Non-pigmented ciliary epithelial cell (primary cell): ENCODE measurements around the gene SOWAHD.
"Not testable (repeated sequence)": the region's sequence is repeated elsewhere in the genome, so short reads cannot be mapped to it uniquely, and the experiment has no call there.

ENCODE experiments used
- DNase-seq: peaks from one replicate; pipeline ENCODE4 v3.0.0-alpha.2; 2010; ENCODE audit warnings: low read depth

The SOWAHD gene

DNA sequence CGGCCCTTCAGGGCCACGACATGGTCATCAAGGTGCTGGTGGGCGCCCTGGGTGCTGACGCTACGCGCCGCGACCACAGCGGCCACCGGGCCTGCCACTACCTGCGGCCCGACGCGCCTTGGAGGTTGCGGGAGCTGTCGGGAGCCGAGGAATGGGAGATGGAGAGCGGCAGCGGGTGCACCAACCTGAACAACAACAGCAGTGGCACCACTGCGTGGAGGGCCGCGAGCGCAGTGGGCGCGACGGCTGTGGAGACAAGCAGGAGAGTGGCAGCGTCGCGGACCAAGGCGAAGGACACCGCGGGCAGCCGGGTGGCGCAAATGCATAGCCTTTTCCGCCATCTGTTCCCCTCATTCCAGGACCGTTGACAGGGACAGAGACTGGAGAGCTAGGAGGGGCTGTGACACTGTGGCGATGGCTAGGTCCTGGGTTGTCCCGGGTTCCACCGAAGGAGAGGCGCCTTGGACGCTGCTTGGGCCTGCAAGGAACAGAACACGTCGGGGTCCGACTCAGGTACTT, 919 bp downstream of the SOWAHD start:
- DNase-seq, result no peak

- no peak for DNase-seq
These were observed 1.9 kb downstream of the SOWAHD start for GRCh38 chrX:119760026-119760877.

- no peak for DNase-seq
These were observed 4.3 kb downstream of the SOWAHD start for GRCh38 chrX:119762718-119763117.

DNA sequence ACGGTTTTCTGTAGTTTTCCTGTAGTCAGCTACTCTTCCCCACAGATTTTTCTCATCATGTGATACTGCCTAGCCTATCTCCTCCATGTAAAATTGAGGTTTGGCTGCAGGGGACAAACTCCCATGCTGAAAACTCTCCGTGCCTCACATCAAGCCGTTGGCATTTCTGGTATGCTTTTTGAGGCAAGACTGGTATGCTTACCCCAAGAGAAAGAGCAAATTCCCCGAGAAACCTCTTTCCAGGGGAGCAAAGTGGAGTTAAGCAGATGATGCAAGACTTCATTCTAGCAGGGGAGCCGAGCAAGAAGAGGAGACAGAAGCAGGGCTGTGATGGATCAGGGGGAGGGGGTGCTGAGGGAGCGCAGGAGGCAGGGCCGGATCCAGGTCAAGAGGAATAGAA, 4.8 kb downstream of the SOWAHD start:
- peak; percentile 35 for DNase-seq

DNA sequence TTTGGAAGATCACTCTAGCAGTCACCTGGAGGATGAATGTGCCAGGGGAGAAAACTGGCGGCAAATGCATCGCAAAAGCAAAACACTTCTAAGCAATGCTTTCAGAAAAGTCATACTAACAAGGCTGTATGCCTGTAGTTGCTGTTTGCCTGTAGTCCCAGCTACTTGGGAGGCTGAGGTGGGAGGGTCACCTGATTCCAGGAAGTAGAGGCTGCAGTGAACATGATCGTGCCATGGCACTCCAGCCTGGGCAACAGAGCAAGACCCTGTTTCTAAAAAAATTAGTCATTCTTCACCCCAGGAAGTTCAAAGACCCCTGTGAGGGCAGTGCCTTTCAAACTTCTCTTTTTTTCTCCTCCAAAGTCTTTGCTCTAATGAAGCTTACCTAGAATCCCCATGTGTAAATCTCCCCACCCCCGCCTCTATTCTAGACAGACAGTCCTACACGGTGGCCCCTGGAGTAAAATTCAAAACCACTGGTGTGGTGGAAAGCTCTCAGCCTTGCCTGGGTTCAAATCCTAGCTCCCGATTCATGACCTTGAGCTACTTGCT, 5.5 kb downstream of the SOWAHD start:
- DNase-seq, result no peak

- DNase-seq, result not testable (repeated sequence)
These were observed 10.0 kb downstream of the SOWAHD start for GRCh38 chrX:119768436-119768835.

GRCh38 chrX:119769388-119769787, 11.0 kb downstream of the SOWAHD start:
- DNase-seq, result not testable (repeated sequence)

DNA sequence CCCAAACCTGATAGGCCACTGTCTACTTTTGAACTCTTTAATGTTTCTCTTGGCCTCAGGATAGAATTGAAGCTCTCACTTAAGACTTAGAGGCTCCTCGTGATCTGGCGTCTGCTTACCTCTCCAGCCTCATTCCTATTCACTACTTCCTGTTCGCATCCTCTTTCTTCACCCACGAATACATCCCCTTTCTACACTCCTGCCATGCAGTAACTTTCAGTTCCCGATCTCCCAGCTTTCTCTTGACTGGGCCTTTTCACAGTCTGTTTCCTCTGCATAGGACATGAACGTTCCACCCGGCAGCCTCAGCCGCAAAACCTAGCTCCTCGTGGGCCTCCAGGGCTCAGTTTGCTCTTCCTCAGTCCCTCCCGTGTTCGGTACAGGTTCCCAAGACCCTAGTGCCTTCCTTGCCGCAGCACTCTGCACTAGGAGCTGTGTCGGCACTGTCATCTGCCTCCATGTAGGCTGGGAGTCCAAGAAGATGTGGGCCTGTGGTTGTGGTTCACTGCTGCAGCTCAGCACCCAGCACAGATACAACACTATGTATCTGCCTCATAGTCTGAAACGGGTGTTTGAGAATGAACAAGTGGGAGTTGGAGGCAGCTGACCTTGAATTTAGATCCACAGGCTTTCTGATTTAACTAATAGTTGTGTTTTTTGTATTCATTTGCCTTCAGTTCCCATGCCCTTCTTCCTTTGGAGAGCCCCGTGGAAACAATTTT, 17.3 kb downstream of the SOWAHD start:
- no peak for DNase-seq

DNA sequence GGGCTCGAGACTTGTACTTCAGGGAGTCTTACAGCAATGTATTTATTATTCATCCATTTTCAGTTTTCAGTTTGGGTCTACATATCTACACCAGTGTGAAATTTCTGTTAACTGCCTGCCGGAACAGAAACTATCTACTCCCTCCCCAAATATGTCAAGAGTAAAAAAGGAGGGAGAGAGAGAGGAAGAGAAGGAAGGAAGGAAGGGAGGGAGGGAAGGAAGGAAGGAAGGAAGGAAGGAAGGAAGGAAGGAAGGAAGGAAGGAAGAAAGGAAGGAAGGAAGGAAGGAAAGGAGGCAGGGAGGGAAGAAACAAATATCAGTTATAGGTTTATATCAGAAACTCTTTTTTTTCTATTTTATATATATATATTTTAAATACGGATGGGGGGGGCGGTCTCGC, 20.4 kb downstream of the SOWAHD start:
- DNase-seq, result no peak

- no peak for DNase-seq
These were observed 24.6 kb downstream of the SOWAHD start for GRCh38 chrX:119783026-119783425.

- DNase-seq, result no peak
These were observed 26.5 kb downstream of the SOWAHD start for GRCh38 chrX:119784747-119785446.

GRCh38 chrX:119790977-119791436, 32.6 kb downstream of the SOWAHD start:
- DNase-seq, result no peak

DNA sequence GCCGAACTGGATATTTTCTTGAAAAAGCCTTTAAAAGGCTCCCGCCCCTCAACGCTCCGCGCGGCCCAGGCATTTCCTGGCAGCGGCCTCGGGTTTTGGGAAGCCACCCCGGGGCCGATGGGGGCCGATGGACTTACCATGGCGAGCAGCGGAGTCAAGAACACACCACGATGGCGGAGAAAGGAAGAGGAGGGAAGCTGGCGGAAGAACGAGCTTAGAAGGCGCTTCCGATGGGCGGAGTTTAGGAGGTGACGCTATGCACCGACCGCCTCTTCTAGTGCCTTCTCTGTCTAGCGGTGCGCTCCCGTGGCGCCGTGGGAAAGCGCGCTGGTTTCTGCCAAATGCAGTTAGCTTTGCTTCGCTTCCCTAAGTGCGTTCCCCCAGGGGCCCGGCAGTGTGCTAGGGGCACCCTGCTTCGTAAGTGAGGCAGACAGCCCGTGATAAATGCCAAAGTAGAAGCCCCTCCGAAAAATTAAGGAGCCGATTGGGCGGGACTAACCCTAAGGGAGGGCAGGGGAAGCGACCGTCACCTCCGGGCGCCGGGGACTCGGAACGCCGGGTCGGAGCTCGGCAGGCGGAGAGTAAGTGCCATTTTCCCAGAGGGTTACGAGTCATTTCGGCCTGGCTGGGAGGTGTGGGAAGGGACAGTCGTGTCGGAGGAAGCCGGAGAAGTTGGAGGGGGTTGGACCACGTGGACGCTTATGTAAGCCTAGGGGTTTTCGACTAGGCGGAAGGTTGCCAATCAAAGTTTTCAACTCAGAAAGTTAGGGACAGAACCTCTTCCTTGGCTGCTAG, 33.2 kb downstream of the SOWAHD start, which contains the start of gene RPL39:
Gene RPL39, minus strand, starts transcription at position 194 of the 795 bp plus-strand sequence. Its CDS starts 54 bp downstream, at position 140.
- DNase-seq, result no peak

DNA sequence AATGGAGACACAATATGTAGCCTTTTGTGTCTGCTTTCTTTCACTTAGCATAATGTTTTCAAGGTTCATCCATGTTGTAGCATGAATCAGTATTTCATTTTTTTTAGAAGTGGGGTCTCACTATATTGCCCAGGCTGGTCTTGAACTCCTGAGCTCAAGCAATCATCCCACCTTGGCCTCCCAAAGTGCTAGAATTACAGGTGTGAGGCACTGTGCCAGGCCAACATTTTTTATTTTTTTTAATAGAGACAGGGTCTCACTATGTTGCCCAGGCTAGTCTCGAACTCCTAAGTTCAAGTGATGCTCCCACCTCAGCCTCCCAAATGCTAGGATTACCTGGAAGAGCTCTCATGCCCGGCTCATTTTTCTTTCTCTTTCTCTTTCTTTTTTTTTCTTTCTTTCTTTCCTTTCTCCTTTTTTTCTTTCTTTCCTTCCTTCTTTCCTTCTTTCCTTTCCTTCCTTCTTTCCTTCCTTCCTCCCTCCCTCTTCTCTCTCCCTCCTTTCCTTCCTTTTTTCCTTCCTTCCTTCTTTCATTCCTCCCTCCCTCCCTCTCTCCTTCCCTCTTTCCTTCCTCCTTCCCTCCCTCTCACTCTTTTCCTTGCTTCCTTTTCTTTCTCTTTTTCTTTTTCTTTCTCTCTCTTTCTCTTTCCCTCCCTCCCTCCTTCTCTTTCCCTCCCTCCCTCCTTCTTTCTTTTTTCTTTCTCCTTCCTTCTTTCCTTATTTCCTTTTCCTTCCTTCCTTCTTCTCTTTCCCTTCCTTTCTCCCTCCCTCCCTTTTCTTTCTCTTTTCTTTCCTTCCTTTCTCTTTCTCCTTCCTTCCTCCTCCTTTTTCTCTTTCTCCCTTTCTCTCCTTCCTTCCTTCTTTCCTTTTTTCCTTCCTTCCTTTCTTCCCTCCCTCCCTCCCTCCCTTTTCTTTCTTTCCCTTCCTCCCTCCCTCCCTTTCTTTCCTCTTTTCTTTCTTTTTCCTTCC, 43.1 kb downstream of the SOWAHD start:
- DNase-seq, result no peak

GRCh38 chrX:119802546-119802945, 44.2 kb downstream of the SOWAHD start:
- no peak for DNase-seq

DNA sequence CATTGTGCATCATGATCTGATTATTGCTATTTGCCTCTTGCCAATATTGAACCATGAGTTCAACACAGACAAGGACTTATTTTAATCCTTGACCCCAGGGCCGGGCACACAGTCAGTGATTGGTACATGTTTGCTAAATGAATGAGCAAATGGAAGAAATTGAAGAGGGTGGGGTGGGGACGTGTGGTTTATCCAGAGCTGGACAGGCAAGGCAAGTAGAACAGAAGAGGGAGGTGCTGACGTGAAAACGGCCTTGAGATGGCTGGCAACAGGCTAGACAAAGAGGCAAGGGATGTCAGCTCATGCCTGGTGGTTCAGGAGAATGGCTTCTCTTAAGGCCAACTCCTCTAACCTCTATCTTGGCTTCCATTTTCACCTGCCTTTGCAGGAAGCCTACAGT, 50.1 kb downstream of the SOWAHD start:
- not testable (repeated sequence) for DNase-seq

GRCh38 chrX:119809185-119809666, 50.8 kb downstream of the SOWAHD start:
- no peak for DNase-seq
